Lower leg skin (tissue), 4 donors: ENCODE results near the gene TENT4A. TPM values are rescaled to one million over a fixed set of nuclear protein-coding genes. Genes with fewer than 3 reads are reported as not detected.

Source experiments
- DNase-seq, 2 donors: peaks; one replicate each; pipeline ENCODE4 v3.0.0-alpha.2; 2019; ENCODE audit warnings: low spot score in 2 of 2
- H3K4me3 ChIP-seq: fragments of 200-600 bp; sonication (generic); 2 replicates; pipeline ENCODE4 v1.5.1; 2017; ENCODE audit warnings: mild to moderate bottlenecking, low read depth; ENCODE audit not compliant: poor library complexity, severe bottlenecking
- CTCF ChIP-seq, 3 donors: fragments of 450-650 bp; IDR thresholded peaks; one replicate each; pipeline ENCODE4 v1.5.1; 2016; ENCODE audit warnings: antibody characterized with exemption in 3 of 3, mild to moderate bottlenecking in 3 of 3, moderate library complexity in 2 of 3
- POLR2A ChIP-seq, 2 donors: fragments of 450-650 bp; IDR thresholded peaks; one replicate each; pipeline ENCODE4 v1.6.1; 2016 to 2017; ENCODE audit warnings: antibody characterized with exemption in 2 of 2, mild to moderate bottlenecking in 1 of 2, moderate library complexity in 1 of 2
- WGBS, 2 donors: methylation state at CpG; one replicate each; pipeline ENCODE4 v1.1.5; 2018; 5-methylcytosine and 5-hydroxymethylcytosine counted together
- intact Hi-C: fragments of 100-400 bp; cut with DNase I; formaldehyde crosslinking; loops from one replicate; pipeline ENCODE4 v1.15.0; 2023; ENCODE audit warnings: low total_unique reads
- total RNA-seq, 4 donors: library from RNA; depleted of rRNA; stranded (reverse); fragments of >200 nt; gene quantifications; one replicate each; pipeline ENCODE4 v1.1.0, GENCODE V29; 2016

The TENT4A gene
- total RNA-seq, 4 donors from 2014 or later, result 12.9 to 51.6 (median 21.6) TPM

DNA sequence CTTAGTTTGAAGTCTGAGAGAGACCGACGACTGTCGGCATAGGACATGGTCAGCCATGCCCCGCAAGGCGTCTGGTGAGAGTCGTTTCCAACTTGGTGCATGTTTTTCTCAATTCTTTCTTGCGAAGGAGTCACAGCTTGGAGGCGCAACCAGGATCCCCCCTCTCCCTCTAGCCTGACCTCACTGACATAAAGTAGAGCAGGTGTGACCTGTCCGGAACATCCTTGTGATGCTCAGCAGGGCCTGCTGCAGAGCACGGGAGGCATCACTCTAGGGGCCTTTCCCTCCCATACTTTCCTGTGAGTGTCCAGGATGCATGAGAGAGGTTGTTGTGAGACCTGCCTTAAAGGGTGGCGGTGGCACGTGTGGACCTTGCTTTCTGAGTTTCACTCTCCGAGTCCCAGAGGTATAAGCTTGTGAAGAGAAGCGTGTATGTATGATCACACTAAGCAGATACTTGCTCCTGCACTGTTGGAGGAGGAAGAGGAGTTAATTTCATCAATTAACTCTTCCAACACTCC, 5.0 kb downstream of the TENT4A start:
- peak in 1 of 2 donors; percentile 58 for DNase-seq
- 72 to 76% methylated on average over 14 of the region's 14 CpGs for WGBS, 2 donors
- no peak for TF ChIP-seq CTCF (IDR thresholded peaks at IDR 0.05)
- no peak for TF ChIP-seq POLR2A (IDR thresholded peaks at IDR 0.05)
- intact Hi-C loops, result no loop called here
- H3K4me3 ChIP-seq, result no peak overlapping the region

GRCh38 chr5:6718718-6719117, 5.5 kb downstream of the TENT4A start:
- H3K4me3 ChIP-seq, result no peak overlapping the region
- 44 to 65% methylated on average over 5 of the region's 5 CpGs for WGBS, 2 donors
- DNase-seq, result no peak
- TF ChIP-seq CTCF (IDR thresholded peaks at IDR 0.05) (no peak), POLR2A (IDR thresholded peaks at IDR 0.05) (no peak)
- intact Hi-C loops, result no loop called here

DNA sequence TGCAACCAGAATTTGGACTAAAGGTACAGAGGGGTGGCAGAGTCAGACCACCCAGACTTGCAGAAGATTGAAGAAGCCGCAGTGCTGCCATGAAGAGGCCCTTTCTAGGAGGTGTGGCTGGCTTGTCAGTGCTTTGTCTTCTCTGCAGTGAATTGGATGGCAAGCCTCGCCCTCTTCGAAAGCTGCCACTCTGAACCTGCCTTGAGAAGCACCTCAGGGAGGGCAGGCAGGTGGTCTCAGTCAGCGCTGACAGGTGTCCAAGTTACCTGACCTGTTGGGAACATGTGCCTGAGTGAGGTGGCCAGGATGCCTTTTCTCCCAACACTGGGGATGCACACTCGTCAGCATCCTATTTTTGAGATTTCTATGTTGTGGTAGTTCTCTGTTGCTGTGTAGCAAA, 6.2 kb downstream of the TENT4A start:
- intact Hi-C loops, result no loop called here
- DNase-seq, result peak in 1 of 2 donors; percentile 56
- 84 to 89% methylated on average over 3 to 5 of the region's 5 CpGs for WGBS, 2 donors
- H3K4me3 ChIP-seq, result no peak overlapping the region
- TF ChIP-seq CTCF (IDR thresholded peaks at IDR 0.05) (no peak), POLR2A (IDR thresholded peaks at IDR 0.05) (no peak)

DNA sequence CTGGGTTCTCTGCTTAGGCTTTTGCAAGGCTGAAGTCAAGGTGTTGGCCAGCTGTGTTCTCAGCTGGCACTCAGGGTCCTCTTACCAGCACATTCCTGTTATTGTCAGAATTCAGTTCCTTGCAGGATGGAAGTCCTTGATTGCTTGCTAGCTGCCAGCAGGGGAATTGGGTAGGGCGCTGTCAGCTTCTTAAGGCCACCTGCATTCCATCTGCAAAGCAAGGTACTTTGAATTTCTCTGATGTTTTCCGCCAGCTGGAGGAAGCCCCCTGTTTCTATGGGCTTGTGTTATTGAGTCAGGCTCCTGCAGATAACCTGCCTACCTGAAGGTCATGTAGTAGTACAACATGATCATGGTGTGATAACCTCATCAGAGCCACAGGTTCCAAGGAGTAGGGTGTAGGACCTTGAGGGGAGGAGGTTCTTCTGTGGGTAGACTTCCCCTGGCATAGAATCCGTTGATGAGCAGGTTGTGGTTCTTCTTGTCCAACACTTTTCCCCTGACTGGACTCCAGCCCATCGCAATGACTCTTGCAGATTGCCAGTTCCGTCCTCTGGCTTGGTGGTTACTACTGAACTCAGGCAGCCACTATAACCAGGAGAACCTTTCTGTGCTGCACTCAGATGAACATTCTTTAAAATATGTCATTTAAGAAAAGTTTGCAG, 6.8 kb downstream of the TENT4A start:
- DNase-seq, result peak in 1 of 2 donors; percentile 75
- no peak overlapping the region for H3K4me3 ChIP-seq
- TF ChIP-seq POLR2A (IDR thresholded peaks at IDR 0.05) (no peak), CTCF (IDR thresholded peaks at IDR 0.05) (no peak)
- WGBS, 2 donors, result 73 to 74% methylated on average over 5 of the region's 5 CpGs
- intact Hi-C loops, result no loop called here

- H3K4me3 ChIP-seq, result no peak overlapping the region
- WGBS, 2 donors, result 88 to 90% methylated on average over 6 of the region's 6 CpGs
- intact Hi-C loops, result no loop called here
- TF ChIP-seq POLR2A (IDR thresholded peaks at IDR 0.05) (no peak), CTCF (IDR thresholded peaks at IDR 0.05) (no peak)
- no peak for DNase-seq
These were observed 7.3 kb downstream of the TENT4A start for GRCh38 chr5:6720561-6720921.

DNA sequence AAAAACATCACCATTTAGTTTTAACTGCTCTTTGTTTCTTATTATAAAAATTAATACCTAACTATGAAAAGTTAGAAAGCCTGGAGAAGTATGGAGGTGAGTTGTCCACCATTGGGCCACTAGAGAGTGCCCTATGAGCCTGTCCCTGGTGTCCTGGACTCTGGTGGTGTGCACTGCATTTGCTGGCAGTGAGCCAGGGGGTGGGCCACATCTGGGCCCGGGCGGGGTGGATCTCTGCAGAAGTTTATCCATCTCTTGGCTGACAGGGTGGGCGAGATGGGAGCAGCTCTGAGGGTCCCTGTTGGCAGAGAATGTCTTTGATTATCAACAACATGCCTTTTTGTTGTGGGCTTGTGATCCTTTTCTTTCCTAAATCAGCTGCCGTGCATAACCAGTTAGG, 8.2 kb downstream of the TENT4A start:
- 46 to 49% methylated on average over 4 of the region's 4 CpGs for WGBS, 2 donors
- no peak overlapping the region for H3K4me3 ChIP-seq
- no peak for TF ChIP-seq POLR2A (IDR thresholded peaks at IDR 0.05)
- no peak for TF ChIP-seq CTCF (IDR thresholded peaks at IDR 0.05)
- peak in 1 of 2 donors; percentile 86 for DNase-seq
- intact Hi-C loops, result no loop called here
